Mammary epithelial cell (primary cell): ENCODE results near the gene ATXN10.

Source experiments
- EZH2 ChIP-seq: IDR thresholded peaks from 2 replicates; pipeline ENCODE4 v1.6.1; 2012; ENCODE audit warnings: low read length, inconsistent platforms, borderline replicate concordance
- TF ChIP-seq, protein P1 (sequence below), 2 donors: IDR thresholded peaks in 1 of 2; conservative IDR thresholded peaks in 1 of 2; 2 replicates each; pipeline ENCODE4 v1.5.1; 2011 to 2012; ENCODE audit warnings: inconsistent platforms in 2 of 2, low read length in 2 of 2, mild to moderate bottlenecking in 2 of 2, control low read depth in 1 of 2, low read depth in 1 of 2; ENCODE audit not compliant: insufficient read depth in 1 of 2; ENCODE audit errors: extremely low read depth in 1 of 2

DNA sequence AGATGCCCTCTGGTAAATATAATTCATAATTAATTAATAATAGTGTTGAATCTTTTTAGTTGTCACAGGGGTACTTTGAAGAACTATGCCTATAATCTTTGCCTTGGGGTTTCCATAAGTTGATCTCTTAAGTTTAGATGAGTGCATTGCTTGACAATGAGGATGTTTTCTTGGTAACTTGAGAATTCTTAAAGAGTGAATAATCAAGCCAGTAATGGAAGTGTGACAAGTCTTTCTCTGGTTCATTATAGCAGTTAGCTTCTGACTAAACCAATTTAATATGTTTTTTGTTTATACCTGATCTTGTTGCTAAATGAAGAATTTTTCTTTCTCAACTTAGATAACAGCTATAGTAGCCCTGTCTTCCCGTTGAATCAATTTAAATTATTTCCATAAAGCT is 46.2 kb downstream of the ATXN10 start:
- TF ChIP-seq, protein P1, sequence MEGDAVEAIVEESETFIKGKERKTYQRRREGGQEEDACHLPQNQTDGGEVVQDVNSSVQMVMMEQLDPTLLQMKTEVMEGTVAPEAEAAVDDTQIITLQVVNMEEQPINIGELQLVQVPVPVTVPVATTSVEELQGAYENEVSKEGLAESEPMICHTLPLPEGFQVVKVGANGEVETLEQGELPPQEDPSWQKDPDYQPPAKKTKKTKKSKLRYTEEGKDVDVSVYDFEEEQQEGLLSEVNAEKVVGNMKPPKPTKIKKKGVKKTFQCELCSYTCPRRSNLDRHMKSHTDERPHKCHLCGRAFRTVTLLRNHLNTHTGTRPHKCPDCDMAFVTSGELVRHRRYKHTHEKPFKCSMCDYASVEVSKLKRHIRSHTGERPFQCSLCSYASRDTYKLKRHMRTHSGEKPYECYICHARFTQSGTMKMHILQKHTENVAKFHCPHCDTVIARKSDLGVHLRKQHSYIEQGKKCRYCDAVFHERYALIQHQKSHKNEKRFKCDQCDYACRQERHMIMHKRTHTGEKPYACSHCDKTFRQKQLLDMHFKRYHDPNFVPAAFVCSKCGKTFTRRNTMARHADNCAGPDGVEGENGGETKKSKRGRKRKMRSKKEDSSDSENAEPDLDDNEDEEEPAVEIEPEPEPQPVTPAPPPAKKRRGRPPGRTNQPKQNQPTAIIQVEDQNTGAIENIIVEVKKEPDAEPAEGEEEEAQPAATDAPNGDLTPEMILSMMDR (conservative IDR thresholded peaks at IDR 0.05 in 1 of 2, IDR thresholded peaks at IDR 0.05 in 1 of 2; ENCODE audit: extremely low read depth in 1 of 2, insufficient read depth in 1 of 2, low read depth in 1 of 2, low read length in 2 of 2), result no peak
- no peak for TF ChIP-seq EZH2
